GM10266 (cell line): ENCODE data around the gene LIN7A.

Experiments used
- DNase-seq: peaks from one replicate; pipeline ENCODE4 v3.0.0; 2012; ENCODE audit errors: extremely low spot score
- CTCF ChIP-seq: IDR thresholded peaks from 2 replicates; pipeline ENCODE4 v1.5.1; 2012; ENCODE audit warnings: mild to moderate bottlenecking, low read depth; ENCODE audit not compliant: control insufficient read depth, insufficient read depth; ENCODE audit errors: missing control alignments

The LIN7A gene

GRCh38 chr12:80845639-80846038, 92.1 kb downstream of the LIN7A start:
- TF ChIP-seq CTCF, result no peak
- DNase-seq, result no peak

GRCh38 chr12:80843969-80844368, 93.8 kb downstream of the LIN7A start:
- no peak for DNase-seq
- no peak for TF ChIP-seq CTCF

- no peak for TF ChIP-seq CTCF
- DNase-seq, result no peak
Observed at GRCh38 chr12:80838708-80839107, 99.0 kb downstream of the LIN7A start.

- no peak for DNase-seq
- TF ChIP-seq CTCF, result no peak
Observed at GRCh38 chr12:80838024-80838658, 99.6 kb downstream of the LIN7A start.

- TF ChIP-seq CTCF, result peak; percentile 64
- DNase-seq, result peak; percentile 13
Observed at GRCh38 chr12:80837342-80837978, 100.3 kb downstream of the LIN7A start.

GRCh38 chr12:80834724-80835123, 103.0 kb downstream of the LIN7A start:
- DNase-seq, result no peak
- TF ChIP-seq CTCF, result no peak

- TF ChIP-seq CTCF, result no peak
- DNase-seq, result no peak
Observed at GRCh38 chr12:80830533-80831088, 107.1 kb downstream of the LIN7A start.
